ENCODE data around the gene PI16.
A peak's percentile ranks its signal among the peaks of the same experiment; 100 is the strongest.
"Not testable (repeated sequence)": the region's sequence is repeated elsewhere in the genome, so short reads cannot be mapped to it uniquely, and the experiment has no call there.

The PI16 gene

GRCh38 chr6:36976509-36976908 is 22.0 kb downstream of the PI16 start:
- DNase-seq: no peak

DNA sequence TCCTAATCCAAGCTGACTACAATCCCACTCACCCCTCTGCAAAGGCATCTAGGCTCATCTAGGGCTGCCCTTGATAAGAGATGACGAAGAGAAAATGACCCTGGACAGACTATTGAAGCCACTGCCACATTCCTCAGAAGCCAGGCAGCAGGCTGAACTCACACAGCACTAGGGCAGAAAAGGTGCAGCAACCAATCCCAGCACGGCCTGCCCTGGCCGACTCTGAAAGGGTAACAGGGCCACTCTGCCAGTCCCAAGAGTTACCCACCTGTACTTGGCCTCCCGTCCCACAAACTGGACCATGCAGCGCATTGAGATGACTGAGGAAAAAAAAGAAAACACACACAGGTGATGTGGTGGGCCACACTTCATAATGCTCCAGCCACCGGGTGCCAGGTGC is 22.4 kb downstream of the PI16 start:
- DNase-seq: no peak

DNA sequence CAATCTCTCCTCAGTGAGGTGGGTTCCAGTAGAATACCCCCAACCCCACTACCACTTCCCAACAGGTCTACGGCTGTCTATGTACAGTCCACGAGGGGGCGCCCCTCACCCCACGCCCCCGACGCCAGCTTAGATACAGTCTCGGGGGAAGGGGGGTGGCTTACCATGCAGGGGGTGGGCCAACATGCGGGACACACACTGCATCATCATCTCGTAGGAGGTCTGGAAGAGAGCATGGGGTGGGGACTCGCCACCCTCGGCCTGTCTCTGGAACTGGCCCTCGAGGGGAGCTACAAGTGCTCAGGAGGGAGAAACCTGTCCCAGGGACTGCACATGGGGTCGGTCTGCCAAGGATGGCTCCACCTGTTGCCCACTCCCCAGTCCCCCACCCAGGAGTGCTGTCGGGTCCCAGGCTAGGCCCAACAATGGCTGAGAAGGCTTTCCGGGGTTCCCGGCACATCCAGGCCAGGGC is 23.0 kb downstream of the PI16 start:
- no peak for DNase-seq

GRCh38 chr6:36978421-36979346 is 24.1 kb downstream of the PI16 start:
- DNase-seq: no peak

DNA sequence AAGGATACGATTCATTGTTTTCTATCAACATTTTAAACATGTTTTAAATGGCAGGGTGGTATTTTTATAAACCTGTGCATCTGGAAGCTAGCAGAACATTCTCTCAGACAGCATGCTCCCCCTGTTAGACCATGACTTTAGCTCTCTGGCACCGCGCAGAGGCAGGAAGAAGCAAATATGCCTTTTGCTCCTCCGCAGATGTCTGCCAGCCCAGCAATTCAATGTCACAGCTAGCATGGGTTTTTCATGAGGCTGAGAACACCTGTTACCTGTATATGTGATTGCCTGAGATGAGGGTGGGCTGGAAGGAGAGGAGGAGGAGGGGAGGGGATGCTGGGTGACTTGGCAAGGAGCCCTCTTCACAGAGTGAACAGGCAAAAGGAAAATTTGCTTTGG is 24.8 kb downstream of the PI16 start:
- DNase-seq: peak; percentile 43

DNA sequence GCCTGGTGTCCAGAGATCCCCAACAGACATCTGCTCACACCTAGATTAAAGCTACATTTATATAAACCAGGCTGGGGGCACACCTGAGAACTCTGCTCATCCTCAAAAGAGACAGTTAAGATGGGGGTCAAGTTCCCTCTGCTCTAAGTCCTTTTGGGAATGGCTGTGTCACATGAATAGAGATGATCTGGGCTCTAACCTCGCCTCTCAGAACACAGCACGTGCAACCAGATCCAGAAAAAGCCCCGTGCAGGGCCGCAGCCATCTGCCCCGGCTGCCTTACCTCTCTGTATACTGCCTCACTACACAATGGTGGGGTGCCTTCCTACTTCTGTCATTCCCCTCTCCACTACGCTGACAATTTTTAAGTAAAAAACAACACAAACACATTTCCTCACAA is 25.6 kb downstream of the PI16 start:
- DNase-seq: no peak

DNA sequence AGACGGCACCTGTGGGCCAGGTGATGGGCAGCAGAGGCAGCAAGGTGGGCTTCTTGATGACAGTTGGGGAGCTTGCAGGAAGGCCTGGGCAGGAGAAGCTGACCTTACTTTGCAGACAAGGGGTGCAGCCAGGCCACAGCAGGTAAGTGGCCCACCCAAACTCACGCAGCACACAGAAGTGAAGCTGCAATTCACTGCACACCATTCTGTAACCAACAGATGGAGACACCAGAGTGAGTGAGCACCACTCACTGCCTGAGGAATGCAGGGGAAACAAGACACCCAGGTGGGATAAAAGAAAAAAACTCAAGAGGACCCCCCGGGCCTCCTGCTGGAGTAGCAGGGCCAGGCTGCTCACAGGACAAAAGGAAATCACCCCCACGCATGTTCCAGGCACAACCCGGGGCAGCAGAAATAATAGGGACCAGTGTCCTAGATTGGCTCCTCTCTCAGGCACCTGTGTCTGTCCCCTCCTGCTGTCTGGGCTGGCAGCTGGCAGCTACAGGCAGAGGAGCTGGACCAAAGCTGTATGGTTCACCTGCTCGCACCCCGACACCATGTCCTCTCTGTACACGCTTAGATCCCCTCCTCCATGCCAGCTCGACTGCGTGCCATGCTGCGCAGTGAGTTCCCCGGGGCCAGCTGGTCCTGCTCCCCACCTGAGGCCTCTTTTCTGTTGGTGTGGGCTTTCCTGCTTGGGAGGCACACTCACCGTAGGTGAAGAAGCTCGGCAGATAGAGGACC is 26.5 kb downstream of the PI16 start:
- peak; percentile 41 for DNase-seq

DNA sequence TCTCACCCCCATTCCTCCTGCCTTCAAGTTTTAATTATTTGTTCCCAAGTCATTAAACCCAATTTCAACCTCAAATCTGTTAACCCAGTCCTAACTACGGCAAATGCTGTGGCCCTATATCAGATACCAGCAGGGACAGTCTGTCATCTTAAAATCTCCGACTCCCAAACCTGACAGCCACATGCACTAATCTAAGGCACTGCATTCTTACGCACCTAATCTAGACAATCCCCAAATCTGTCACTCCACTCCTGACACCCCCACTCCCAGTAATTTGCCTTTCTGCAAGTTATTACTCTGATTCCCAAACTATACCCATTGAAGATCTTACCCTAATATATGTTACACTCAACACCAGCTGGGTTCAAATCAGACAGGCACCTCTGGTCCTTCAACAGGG is 29.0 kb downstream of the PI16 start:
- DNase-seq: no peak

- no peak for DNase-seq
Observed at GRCh38 chr6:36984581-36985416, 30.3 kb downstream of the PI16 start.

DNA sequence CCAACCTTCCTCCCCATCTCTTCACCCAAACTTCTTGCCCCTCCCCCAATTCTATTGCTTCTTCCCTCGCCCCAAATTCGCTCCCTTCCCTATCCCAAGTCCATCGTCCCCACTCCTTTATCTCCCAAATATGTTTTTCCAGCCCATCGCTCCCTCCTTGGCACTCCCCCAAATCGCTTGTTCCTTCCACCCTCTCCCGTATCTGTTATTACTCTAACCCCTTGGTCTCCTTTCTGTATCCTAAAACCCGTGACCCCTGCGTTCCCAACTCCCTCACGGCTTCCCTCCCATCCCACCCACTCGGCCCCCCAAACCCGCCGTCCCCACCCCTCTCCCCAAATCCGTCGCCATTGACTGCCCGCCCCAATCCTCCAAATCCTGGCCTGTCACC is 30.9 kb downstream of the PI16 start:
- peak; percentile 9 for DNase-seq

DNA sequence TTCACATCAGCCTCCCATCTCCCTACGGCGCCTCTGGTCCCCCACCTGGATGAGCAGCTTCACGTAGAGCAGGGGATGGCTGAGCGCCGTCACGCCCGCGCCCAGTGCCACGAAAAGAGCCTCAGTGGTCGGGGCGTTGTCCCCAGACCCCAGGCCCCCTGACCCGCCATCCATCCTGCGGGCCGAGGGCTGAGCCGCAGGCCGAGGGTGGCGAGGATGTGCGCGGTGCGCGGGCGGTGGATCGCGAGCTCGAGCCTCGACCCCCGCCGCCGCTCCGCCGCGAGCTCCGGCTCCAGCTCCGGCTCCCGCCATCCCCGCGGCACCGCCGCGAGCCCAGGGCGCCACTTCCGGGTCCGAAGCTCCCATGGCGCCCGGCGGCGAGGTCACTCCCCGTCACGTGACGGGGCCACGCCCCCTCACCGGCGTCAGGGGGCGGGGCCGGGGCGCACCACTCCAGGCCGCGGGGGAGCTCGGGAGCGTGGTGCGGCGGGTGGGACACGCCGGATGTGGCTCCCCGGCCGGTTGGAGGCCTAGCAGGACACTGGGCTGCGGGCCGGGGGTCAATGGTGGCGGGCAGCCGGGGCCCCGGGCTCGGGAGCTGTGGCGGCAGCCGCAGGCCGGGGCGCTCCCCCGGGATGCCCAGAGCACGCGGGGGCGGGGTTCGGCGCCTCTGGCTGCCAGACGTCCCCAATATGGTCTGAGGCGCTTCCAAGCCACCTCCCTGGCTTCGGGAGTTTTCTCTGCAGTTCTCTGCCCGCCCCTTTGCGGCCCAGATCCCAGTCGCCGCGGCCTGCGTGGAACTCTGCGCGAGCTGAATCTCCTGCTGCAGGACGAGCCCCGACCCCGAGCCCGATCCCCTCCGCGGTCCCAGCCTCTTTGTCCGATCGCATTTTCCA is 31.5 kb downstream of the PI16 start, which contains the start of gene MTCH1:
MTCH1 (minus strand) TSS at position 389 of the 896 bp plus-strand sequence; CDS start at position 366, 23 bp downstream.
- DNase-seq: peak; percentile 80

DNA sequence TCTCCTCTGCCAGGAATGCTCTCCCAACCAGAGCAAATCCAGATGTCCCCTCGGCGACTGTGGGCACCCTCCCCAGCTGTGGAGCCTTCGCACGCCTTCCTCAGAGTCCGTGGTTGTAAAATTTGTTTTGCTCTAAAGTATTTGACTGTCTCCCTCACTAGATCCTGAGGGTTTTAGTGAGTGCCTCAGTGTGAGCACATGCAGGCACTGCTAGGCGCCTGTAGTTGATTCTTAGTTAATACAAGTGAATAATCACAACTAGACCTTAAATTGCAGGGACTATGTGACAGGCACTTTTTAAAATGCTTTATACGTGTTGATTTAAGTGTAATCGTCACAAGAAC is 32.1 kb downstream of the PI16 start:
- DNase-seq: no peak

GRCh38 chr6:36989264-36989663 is 34.7 kb downstream of the PI16 start:
- DNase-seq: no peak

DNA sequence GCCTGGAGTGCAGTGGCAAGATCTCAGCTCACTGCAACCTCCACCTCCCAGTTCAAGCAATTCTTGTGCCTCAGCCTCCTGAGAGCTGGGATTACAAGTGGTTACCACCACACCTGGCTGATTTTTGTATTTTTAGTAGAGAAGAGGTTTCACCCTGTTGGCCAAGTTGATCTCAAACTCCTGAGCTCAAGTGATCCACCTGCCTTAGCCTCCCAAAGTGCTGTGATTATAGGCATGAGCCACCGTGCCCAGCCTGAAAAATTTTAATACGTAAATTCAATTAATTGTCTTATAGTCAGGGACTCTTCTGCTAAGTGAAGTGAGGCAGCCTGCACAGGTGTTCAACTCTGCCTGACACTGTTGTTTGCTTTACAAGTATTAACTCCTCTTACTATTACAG is 35.9 kb downstream of the PI16 start:
- not testable (repeated sequence) for DNase-seq

- peak; percentile 65 for DNase-seq
Observed at GRCh38 chr6:36997811-36998722, 43.5 kb downstream of the PI16 start.

- no peak for DNase-seq
Observed at GRCh38 chr6:36998723-36999038, 44.1 kb downstream of the PI16 start.

DNA sequence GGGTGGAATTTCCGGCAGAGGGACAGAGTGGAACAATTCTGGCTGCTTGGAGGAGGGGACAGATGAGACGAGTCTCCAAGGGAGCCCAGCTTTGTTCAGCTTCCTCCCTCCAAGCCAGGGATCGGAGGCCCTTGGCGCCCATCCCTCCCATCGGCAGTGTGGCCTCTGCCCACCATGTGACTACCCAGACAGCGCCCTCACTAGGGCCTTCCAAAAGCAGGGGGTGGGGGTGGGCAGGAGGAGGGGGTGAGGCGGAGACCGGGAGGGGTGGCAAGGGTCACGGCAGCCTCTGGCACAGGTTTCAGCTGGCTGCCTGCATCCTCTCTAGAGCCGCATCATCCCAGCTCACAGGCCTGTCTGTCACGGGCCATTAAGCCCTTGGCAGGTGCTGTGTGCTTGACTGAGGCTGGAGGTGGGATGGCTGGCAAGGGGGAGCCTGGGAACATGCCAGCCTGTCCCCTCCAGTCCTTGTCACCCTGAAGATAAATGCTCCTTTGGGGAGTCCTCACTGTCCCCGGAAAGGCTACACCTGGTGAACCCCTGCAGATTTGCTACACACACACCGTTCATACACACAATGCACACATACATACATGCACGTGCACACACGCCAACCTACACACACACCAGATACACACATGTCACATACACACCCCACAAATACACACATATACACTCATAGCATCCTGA is 44.7 kb downstream of the PI16 start:
- DNase-seq: peak; percentile 88

DNA sequence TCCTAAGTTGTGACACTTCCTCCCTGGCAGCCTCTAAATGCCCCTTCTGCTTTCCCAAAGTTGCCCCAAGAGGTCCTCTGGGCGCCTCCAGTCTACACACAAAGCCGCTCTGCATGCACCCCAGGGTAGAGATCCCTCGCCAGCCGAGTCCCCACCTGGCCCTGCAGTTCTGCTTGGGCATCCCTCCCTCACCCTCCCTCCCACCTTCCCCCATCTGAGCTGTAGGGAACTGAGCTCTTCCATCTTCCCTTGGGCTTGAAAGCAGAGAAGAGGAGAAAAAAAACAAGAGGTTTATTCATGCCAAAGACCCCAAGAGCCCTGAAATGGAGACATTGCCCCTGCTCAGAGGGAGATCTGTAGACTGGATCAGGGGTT is 45.2 kb downstream of the PI16 start:
- DNase-seq: peak; percentile 72

GRCh38 chr6:37004044-37004980 is 49.8 kb downstream of the PI16 start:
- peak; percentile 49 for DNase-seq

Measured in NCI-H1092 treated with DMSO at 0.1 percent for 48 hours (cell line).